Astrocyte (in vitro differentiated cells and primary cell): ENCODE results near the gene TMEM167B.

Experiments used
- EZH2 ChIP-seq: IDR thresholded peaks from 2 replicates; pipeline ENCODE4 v1.6.1; 2012; ENCODE audit warnings: mild to moderate bottlenecking, low read length, inconsistent platforms; ENCODE audit not compliant: insufficient read depth
- TF ChIP-seq, protein P1 (sequence below): IDR thresholded peaks from 2 replicates; pipeline ENCODE4 v1.5.1; 2011; ENCODE audit warnings: low read depth, mild to moderate bottlenecking, inconsistent platforms, low read length, moderate library complexity; ENCODE audit not compliant: insufficient read depth

DNA sequence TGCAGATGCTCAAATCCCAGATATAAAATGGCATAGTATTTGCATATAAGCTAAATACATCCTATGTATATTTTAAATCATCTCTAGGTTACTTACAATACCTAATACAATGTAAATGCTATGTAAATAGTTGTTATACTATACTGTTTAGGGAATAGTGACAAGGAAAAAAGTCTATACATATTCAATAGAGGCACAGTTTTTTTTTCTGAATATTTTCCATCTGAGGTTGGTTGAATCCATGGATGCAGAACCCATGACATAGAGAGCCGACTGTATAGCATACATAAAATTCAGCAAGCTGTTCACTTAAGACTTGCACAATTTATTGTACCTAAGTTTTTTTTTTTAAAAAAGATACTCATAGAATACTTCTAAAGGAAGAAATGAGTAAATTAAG, 21.3 kb upstream of the TMEM167B start:
- TF ChIP-seq, protein P1, sequence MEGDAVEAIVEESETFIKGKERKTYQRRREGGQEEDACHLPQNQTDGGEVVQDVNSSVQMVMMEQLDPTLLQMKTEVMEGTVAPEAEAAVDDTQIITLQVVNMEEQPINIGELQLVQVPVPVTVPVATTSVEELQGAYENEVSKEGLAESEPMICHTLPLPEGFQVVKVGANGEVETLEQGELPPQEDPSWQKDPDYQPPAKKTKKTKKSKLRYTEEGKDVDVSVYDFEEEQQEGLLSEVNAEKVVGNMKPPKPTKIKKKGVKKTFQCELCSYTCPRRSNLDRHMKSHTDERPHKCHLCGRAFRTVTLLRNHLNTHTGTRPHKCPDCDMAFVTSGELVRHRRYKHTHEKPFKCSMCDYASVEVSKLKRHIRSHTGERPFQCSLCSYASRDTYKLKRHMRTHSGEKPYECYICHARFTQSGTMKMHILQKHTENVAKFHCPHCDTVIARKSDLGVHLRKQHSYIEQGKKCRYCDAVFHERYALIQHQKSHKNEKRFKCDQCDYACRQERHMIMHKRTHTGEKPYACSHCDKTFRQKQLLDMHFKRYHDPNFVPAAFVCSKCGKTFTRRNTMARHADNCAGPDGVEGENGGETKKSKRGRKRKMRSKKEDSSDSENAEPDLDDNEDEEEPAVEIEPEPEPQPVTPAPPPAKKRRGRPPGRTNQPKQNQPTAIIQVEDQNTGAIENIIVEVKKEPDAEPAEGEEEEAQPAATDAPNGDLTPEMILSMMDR, result no peak
- TF ChIP-seq EZH2, result no peak
